Measurements from ENCODE around the gene CCIN.
A peak's percentile ranks its signal among the peaks of the same experiment; 100 is the strongest.

The CCIN gene

DNA sequence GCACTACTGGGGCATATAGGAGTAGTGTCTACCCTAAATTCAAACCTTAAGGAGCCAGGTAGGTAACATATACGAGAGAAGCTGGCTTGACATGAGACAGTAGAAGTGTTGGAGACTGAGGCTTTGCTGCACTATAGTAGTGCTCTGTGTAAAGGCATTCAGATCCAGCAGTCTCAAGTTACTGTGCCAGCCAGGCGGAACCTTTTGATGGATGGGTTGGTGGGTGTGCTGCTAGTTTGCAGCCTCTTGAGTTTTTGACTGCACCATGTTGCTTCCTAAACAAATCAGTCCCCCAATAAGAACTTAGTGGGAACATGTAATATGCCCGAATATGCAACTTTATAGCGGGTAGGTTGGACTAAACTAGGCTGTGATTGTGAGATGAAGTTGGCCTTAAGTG is 23.0 kb downstream of the CCIN start:
- peak; percentile 4 for DNase-seq

DNA sequence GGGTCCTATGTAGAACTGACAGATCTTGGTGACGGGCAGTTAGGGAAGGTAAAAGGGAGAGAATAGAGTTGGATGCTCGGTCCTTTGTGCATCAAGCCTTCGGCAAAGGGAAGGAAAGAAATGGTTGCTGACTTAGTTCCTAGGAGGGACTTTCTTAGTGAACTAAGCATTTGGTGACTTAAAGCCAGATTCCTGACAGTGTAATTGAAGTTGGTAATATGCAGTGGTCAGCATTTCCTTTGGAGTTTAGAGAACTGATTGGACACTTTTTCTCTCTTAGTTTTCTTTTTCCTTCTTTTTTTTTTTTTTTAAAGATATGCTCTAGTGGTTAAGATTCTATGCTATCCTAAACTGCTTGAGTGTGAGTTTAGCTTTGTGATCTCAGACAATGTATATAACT is 23.8 kb downstream of the CCIN start:
- no peak for DNase-seq

DNA sequence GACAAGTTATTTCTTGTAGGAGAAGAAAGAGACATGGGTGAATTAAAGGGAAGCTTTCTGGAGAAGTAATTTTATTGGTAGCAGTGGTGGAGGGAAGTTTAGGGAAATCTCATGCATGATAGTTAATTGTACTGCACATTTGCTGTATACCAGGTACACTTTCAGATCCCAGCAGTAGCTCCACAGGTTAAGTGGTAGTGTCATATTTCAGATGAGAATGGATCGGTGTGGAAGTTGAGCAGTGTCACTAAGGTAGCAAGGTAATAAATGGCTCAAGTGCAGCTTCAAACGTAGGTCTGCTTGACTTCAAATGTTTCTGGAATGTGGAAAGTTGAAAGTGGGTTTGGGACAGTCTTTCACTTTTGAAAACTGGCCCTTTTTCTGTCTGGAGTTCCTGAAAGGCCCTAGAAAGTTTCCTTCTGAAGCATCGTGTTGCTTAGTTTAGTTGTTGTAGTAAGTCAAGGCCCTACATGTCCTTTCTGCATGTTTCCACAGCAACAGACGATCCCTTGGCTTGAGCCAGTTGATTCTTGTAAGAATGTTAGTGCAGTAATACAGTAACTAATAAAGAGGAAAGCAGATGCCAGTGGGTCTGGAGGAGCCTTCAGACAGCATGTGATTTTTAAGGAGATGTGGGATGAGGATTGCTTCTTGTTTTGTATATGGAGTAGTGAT is 25.3 kb downstream of the CCIN start:
- peak; percentile 47 for DNase-seq

GRCh38 chr9:36204906-36205547 is 35.8 kb downstream of the CCIN start:
- no peak for DNase-seq

- no peak for DNase-seq
These were observed 37.8 kb downstream of the CCIN start for GRCh38 chr9:36207016-36207415.

DNA sequence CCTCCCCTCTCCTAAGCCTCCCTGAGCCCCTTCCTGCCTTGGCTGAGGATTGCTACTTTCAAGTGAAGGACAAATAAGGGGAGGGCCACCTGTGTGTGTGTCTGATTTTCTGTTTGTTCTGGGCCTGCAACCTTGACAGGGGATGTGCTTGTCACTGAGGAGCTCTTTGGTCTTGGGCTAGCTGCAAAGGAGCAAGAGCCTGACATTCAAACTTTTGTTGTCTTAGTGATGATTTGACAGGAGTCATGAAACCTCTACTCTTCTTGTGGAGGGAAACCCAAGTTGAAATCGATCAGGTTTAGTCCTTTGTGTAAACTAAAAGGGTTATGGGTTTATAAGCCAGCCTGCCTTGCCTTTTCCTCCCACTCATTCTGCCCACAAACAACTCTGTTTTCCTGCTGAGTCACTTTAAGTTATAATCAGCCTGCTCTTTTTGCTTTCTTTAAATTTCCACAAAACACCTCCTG is 38.4 kb downstream of the CCIN start:
- no peak for DNase-seq

DNA sequence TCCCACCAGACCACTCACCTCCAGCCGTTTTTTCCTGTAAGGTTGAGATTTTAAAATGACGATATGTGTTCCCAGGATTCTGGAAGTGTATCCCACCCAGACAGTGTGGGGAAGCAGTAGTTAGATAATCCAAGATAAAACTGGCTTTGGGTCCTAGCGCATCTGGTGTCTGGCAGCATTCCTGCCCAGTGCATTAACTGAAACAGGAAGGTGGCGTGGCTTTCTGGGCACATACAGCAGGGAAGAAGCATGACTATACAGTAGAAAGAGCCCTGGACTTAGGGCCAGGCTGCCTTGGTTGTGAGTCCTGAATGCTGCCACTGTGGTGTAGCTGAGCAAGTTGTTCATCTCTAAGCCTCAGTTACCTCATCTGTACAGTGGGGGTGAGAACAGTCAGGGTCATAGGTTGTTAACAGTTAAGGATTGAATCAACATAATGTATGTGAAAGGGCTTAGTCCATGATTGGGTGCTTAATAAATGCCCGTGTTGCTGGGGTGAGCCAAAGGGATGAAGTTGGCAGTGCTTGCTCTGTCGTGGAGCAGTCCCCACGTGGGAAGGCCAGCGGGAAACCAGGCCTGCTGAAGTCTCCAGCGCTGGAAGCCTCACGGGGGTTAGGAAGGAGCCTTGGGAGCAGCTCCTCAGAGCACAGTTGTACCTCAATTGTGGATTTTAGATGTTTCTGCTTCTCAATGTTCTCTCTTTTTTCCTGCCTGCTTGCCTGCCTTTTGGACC is 39.5 kb downstream of the CCIN start:
- DNase-seq: no peak

- DNase-seq: no peak
These were observed 41.5 kb downstream of the CCIN start for GRCh38 chr9:36210722-36211121.

- no peak for DNase-seq
These were observed 42.3 kb downstream of the CCIN start for GRCh38 chr9:36211510-36211909.

DNA sequence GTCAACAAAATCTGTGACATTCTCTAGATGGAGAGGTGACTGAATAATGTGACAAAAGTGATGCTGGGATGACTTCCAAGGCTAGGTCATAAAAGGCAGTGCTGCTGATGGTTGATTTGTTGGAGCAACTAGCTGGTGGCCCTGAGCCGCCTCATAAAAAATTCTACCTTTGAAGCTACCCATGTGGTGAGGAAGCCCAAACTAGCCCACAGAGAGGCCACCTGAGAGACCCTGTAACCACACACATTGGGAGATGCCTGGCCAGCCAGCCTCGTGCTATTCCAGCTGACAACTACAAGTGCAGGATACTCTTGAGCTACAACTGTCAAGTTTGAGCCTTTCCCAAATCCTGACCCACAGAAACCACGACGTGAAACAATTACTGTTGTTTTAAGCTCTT is 44.2 kb downstream of the CCIN start:
- no peak for DNase-seq

- no peak for DNase-seq
These were observed 44.8 kb downstream of the CCIN start for GRCh38 chr9:36213989-36214388.

DNA sequence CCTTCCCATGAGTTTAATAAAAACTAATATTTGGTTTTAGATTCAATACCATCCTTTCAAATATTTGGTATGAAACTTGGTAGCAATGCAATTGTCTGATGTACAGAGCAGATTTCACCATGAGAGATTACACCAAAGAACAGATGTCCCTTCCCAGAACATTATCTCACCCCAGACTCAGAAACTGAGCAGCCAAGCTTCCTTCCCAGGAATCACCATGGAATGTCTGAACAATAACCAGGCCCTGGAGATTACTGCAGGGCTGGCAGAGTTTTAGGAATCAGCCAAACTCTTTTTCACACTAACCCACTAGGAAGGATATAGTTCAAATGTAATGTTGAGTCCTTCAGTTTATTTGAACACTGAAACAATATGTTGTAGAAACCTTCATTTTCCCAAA is 45.4 kb downstream of the CCIN start:
- no peak for DNase-seq

DNA sequence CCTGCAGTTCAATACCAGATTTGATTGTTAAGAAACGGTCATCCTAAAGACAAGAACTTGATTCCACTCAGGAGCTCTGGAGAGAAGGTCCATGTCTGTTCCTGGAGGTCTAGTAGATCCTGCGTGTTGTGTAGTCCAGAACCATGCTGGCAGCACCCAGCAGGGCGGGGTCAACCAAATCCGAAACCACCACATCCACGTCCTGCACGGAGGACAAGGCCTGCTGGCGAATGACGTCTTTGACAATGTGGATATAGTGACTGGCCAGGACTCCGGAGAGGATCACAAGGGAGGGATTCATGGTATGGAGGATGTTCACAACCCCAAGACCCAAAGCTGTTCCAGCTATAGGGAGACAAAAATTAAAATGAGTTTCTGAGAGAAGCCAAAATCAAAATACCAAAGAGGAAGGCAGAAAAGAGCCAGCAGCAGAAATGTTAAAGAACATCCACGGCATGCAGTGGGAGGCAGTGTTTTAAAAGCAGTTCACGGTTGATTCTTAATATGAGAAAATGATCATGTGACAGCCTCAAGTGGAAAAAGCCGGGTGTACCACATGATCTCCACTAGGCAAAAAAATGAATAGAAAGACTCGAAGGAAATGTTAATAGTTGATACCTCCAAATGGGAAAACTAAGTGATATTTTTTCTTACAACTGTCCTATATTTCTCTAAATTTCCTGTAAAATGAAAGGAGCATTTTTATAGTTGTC is 48.2 kb downstream of the CCIN start:
- DNase-seq: peak; percentile 12

DNA sequence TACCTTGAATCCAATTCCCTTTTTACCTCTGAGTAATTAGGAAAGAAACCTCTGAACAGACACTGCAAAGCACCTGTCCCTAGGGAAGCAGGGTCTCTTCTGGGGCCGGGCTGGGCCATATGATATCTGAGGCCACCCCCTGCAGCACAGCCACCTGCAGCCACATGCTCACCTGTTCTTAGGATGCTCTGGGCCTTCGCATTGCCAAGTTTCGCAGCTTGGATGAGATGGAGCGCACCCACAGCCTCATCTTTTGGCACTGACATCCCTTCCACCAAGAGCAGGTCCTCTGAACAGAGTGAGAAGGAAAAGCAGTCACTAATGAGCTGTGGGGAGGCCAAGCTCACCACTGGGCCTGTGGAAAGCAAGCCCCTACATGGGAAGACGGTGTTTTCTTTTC is 48.8 kb downstream of the CCIN start:
- DNase-seq: no peak

DNA sequence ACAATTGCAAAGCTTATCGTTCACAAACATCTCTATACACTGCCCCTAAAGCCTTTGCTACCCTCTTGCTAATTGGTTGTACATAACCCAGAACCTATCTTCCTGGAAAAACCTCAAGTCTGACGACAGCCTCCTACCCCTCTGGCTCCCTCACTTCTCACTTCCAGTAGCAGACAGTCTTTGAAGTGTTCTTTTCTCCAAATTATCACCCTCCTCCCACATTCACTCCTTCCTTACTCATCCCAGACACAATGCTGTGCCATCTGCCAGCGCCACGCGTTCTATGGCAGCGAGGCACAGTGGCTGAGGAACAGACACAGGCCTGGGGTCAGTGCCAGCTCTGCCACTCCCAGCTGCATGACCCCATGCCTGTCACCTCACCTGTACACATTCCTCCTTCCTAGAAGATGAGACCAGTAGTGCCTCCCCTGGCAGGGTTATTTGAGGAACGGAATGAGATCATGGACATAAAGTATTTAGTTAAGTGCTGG is 49.3 kb downstream of the CCIN start:
- DNase-seq: no peak

Data from DMS79 (cell line).